Pancreas (tissue), 10 donors: ENCODE data around the gene PRRT1. TPM values are rescaled to one million over a fixed set of nuclear protein-coding genes. Genes with fewer than 3 reads are reported as not detected.
A peak's percentile ranks its signal among the peaks of the same experiment; 100 is the strongest.

Source experiments
- ATAC-seq, 4 donors: fragments of 200-7000 bp; cut with Tn5 transposase; one replicate each; pipeline versions ENCODE4 v1.8.0 to v1.9.1; 2020; ENCODE audit warnings: mild to moderate bottlenecking in 4 of 4, moderate library complexity in 4 of 4
- DNase-seq, 6 donors: peaks; one replicate each; pipeline ENCODE4 v3.0.0-alpha.2; 2020
- FAIRE-seq: peaks from 2 replicates; lab custom pipeline; 2012; peaks lifted over from hg19 to GRCh38; lab: Jason Lieb, UNC
- H3K27ac ChIP-seq, 4 donors: fragments of 200-600 bp; sonication (generic); 1 replicate in 3 of 4; 2 replicates in 1 of 4; pipeline versions ENCODE4 v1.5.0 to v1.8.0; 2020
- H3K27me3 ChIP-seq, 4 donors: fragments of 200-600 bp; one replicate each; pipeline ENCODE4 v1.8.0; 2021
- H3K36me3 ChIP-seq, 3 donors: fragments of 200-600 bp; sonication (generic) in 1 of 3; one replicate each; pipeline versions ENCODE4 v1.5.0 to v1.8.0; 2020 to 2021
- H3K4me1 ChIP-seq, 3 donors: fragments of 200-600 bp; one replicate each; pipeline ENCODE4 v1.8.0; 2021
- H3K4me3 ChIP-seq, 4 donors: fragments of 200-600 bp; sonication (generic) in 2 of 4; one replicate each; pipeline versions ENCODE4 v1.5.0 to v1.8.0; 2020 to 2021
- H3K9me3 ChIP-seq, 4 donors: fragments of 200-600 bp; one replicate each; pipeline ENCODE4 v1.8.0; 2021
- WGBS, 2 donors: extraction: QIAGEN DNeasy Blood & Tissue Kit; methylation state at CpG; one replicate each; pipeline ENCODE4 v1.1.7; 2013; 5-methylcytosine and 5-hydroxymethylcytosine counted together
- intact Hi-C, 3 donors: fragments of 100-400 bp; cut with DNase I; formaldehyde crosslinking; loops; one replicate each; pipeline versions ENCODE4 v1.11.1 to v1.14.2; 2022
- polyA plus RNA-seq, 2 donors: library from polyadenylated mRNA; stranded (reverse); fragments of 200-250 nt; gene quantifications; one replicate each; pipeline ENCODE4 v1.2.3, GENCODE V29; 2013
- total RNA-seq, 6 donors: library from RNA; stranded (reverse); fragmentation: NEBNext Ultra II Directional in 4 of 6; extraction: Animal tissue kit (Norgen Biotek cat#: 25700) in 4 of 6; gene quantifications; one replicate each; pipeline versions ENCODE4 v1.2.1 to v1.2.4, GENCODE V29; 2021 to 2023
- TF ChIP-seq, protein P1 (sequence below), 4 donors: fragments of 200-600 bp; sonication (generic) in 3 of 4; IDR thresholded peaks; one replicate each; pipeline versions ENCODE4 v1.5.0 to v1.8.0; 2021; ENCODE audit warnings: antibody characterized with exemption in 4 of 4
- donor health status: healthy with polysubstance abuse.
- donor health status: DM: no; HTN: no; CAD: no; lungs with moderate emphysema.
- donor health status: DM: no; HTN: no; CAD: no.
- donor health status: control.
- donor health status: control.
- donor health status: Bipolar disorder and iron deficiency.
- donor health status: DM: yes; HTN: yes; CAD: no.
- donor health status: DM: no; HTN: no; CAD: no.
- donor health status: DM: no; HTN: no; CAD: no.
- donor health status: DM: yes; HTN: yes; CAD: no.

The PRRT1 gene
- total and polyA plus RNA-seq, 8 donors: 0.08 to 5.8 (median 0.47) TPM

DNA sequence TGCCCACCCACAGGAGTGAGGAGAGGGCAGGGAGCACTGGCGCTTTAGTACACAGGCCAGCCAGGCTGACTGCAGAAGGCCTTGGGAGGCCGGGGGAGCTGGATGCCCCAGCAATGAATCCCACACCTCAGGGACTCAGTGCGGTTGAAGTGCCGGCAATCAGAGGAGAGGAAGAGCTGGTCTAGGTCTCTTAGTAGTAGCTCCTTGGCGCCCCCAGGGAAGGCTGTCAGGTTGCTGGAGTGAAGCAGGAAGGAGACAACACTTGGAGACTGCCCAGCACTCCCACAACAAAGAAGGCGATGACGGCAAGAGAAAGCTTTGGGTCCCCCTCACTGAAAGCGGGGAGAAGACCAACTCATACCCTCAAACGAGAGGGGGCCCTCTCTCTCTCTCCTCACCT is 34.3 kb downstream of the PRRT1 start:
- WGBS, 2 donors: 87 to 95% methylated on average over 9 of the region's 9 CpGs
- peak in 1 of 6 donors; percentile 41 for DNase-seq
- Histone ChIP-seq H3K36me3 (peaks cover 0 to 46% (median 22%) of the 10 kb centered on the region in 3 donors), H3K4me1 (peaks cover 0 to 10% (median 0%) of the 10 kb centered on the region in 3 donors), H3K27ac (no peak overlapping the region), H3K4me3 (no peak overlapping the region), H3K27me3 (no peaks in the 10 kb centered on the region), H3K9me3 (no peaks in the 10 kb centered on the region)
- TF ChIP-seq, protein P1, sequence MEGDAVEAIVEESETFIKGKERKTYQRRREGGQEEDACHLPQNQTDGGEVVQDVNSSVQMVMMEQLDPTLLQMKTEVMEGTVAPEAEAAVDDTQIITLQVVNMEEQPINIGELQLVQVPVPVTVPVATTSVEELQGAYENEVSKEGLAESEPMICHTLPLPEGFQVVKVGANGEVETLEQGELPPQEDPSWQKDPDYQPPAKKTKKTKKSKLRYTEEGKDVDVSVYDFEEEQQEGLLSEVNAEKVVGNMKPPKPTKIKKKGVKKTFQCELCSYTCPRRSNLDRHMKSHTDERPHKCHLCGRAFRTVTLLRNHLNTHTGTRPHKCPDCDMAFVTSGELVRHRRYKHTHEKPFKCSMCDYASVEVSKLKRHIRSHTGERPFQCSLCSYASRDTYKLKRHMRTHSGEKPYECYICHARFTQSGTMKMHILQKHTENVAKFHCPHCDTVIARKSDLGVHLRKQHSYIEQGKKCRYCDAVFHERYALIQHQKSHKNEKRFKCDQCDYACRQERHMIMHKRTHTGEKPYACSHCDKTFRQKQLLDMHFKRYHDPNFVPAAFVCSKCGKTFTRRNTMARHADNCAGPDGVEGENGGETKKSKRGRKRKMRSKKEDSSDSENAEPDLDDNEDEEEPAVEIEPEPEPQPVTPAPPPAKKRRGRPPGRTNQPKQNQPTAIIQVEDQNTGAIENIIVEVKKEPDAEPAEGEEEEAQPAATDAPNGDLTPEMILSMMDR (IDR thresholded peaks at IDR 0.05): no peak
- no peak for ATAC-seq
- no peak for FAIRE-seq
- intact Hi-C loops: loop anchor here in 1 of 3 donors (10.0 kb wide), 1 partner anchor 47 kb away; the partner anchor contains the start of gene EGFL8

DNA sequence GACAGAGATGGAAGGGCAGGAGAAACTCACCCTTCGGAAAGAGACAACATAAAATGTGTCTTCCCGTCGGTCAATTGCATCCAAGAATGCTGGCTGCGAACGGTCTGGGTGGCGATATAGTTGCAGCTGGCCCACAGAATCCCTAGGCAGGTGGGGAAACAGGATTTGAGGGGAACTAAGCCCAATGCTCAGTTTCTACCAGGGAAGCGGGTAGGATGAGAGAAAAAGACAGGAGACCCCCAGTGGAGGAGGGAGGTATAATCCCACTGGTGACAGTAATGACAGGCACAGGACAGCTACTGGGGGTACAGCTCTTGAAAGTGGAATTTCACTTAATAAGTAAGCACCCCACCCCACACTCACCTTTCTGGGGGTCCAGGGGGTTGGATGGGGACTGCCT is 35.1 kb downstream of the PRRT1 start:
- ATAC-seq (no peak), DNase-seq (no peak), FAIRE-seq (no peak)
- H3K27ac ChIP-seq: no peak overlapping the region
- no peaks in the 10 kb centered on the region for H3K27me3 ChIP-seq
- WGBS, 2 donors: 91 to 95% methylated on average over 7 of the region's 7 CpGs
- TF ChIP-seq, protein P1 (IDR thresholded peaks at IDR 0.05): no peak
- H3K9me3 ChIP-seq: no peaks in the 10 kb centered on the region
- H3K4me1 ChIP-seq: peaks cover 0 to 10% (median 0%) of the 10 kb centered on the region in 3 donors
- H3K36me3 ChIP-seq: peaks cover 0 to 46% (median 20%) of the 10 kb centered on the region in 3 donors
- H3K4me3 ChIP-seq: no peak overlapping the region
- intact Hi-C loops: loop anchor here in 1 of 3 donors (10.0 kb wide), 1 partner anchor 48 kb away; the partner anchor contains the start of gene EGFL8

DNA sequence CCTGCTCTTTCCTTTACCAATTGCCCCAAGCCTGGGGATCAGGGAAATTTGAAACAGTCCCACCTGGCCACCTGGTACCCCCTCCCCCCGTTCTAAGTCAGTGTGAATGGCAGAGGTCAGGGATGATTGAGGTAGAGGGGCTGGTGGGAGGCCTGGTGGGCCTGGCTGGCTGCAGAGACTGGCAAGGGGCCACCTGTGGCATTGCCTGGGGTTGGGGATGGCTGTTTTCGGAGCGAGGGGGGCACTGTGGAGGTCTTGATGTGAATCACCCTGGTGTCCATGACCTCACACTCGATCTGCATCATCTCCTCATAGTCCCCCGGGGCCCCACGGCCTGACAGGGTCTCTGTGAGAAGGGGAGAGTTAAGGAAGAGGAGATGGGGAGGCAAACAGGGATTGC is 36.1 kb downstream of the PRRT1 start:
- no peaks in the 10 kb centered on the region for H3K27me3 ChIP-seq
- TF ChIP-seq, protein P1 (IDR thresholded peaks at IDR 0.05): no peak
- H3K4me3 ChIP-seq: no peak overlapping the region
- FAIRE-seq: no peak
- 86 to 94% methylated on average over 6 of the region's 6 CpGs for WGBS, 2 donors
- no peak for ATAC-seq
- peak in 1 of 6 donors; percentile 51 for DNase-seq
- intact Hi-C loops: loop anchor here in 1 of 3 donors (10.0 kb wide), 1 partner anchor 49 kb away; the partner anchor contains the start of gene EGFL8
- no peak overlapping the region for H3K27ac ChIP-seq
- H3K9me3 ChIP-seq: no peaks in the 10 kb centered on the region
- peaks cover 0 to 10% (median 0%) of the 10 kb centered on the region in 3 donors for H3K4me1 ChIP-seq
- peaks cover 0 to 38% (median 9%) of the 10 kb centered on the region in 3 donors for H3K36me3 ChIP-seq

DNA sequence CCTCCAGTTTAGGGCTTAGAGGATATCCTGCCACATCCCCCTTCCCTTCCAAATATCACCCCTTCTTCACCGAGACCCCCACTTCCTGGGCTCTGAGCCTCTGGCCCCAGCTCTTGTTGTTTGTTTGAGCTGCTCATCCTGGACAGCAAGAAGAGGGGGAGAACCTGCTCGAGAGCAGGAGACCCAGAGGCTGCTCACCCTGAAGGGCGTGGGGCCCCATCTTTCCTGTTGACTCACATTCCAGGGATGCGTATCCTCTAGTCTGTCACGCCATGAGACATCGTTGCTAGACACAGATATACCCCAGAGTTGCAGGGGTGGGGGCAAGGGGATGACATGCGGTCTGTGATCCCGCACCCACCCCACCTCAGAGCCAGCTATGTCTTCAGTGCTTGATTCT is 36.9 kb downstream of the PRRT1 start:
- no peak for DNase-seq
- ATAC-seq: no peak
- WGBS, 2 donors: 90 to 91% methylated on average over 8 of the region's 8 CpGs
- H3K4me1 ChIP-seq: peaks cover 0 to 10% (median 0%) of the 10 kb centered on the region in 3 donors
- intact Hi-C loops: loop anchor here in 1 of 3 donors (10.0 kb wide), 1 partner anchor 50 kb away; the partner anchor contains the start of gene EGFL8
- FAIRE-seq: no peak
- H3K27me3 ChIP-seq: no peaks in the 10 kb centered on the region
- no peaks in the 10 kb centered on the region for H3K9me3 ChIP-seq
- TF ChIP-seq, protein P1 (IDR thresholded peaks at IDR 0.05): no peak
- H3K27ac ChIP-seq: no peak overlapping the region
- no peak overlapping the region for H3K4me3 ChIP-seq
- peaks cover 0 to 30% (median 4%) of the 10 kb centered on the region in 3 donors for H3K36me3 ChIP-seq
